DND-41 (cell line): ENCODE measurements around the gene TERF2IP.

Source experiments
- EZH2 ChIP-seq: IDR thresholded peaks from 3 replicates; pipeline ENCODE4 v1.6.1; 2012; ENCODE audit warnings: borderline replicate concordance, low read depth, mild to moderate bottlenecking, moderate library complexity, low read length, inconsistent platforms; ENCODE audit not compliant: severe bottlenecking
- TF ChIP-seq, protein P1 (sequence below): IDR thresholded peaks from 2 replicates; pipeline ENCODE4 v1.5.1; 2012; ENCODE audit warnings: borderline replicate concordance, low read length, moderate library complexity, mild to moderate bottlenecking; ENCODE audit not compliant: poor library complexity, severe bottlenecking; ENCODE audit errors: extremely low read depth

DNA sequence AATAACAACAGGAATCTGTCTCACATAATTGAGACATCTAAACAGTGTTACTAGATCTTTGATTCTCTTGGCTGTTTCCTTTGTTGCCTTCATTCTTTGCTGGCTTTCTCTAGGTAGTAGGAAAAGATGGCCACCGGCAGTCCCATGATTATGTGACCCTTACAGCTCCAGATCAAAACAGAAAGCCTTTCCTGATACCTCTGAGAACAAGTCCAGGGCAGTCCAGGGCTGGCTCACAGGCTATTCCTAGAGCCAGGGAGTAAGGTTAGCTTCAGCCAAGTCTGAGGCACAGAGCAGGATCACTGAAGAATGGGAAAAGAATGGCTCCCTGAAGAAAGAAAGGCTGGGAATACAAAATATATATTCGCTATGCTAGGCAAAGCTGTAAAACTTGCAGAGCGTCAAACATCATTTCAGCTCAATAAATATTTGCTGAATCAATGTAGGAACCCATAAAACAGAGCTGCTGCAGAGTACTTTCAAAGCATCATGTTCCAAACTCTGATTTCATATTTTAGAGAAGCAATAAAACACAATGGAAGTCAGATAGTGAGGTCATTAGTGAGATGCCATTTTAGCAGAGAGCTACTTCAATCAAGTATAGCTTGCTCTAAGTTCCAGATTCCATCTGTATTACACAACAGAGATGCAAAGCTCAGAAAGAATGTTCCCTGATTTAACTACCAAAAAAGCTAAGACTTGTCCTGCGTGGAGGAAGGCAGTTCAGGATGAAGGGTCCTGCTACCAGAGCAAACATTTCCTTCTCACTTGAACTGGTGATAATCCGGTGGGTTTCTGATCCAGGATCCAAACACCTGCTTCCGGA lies 47.9 kb upstream of the TERF2IP start:
- TF ChIP-seq, protein P1, sequence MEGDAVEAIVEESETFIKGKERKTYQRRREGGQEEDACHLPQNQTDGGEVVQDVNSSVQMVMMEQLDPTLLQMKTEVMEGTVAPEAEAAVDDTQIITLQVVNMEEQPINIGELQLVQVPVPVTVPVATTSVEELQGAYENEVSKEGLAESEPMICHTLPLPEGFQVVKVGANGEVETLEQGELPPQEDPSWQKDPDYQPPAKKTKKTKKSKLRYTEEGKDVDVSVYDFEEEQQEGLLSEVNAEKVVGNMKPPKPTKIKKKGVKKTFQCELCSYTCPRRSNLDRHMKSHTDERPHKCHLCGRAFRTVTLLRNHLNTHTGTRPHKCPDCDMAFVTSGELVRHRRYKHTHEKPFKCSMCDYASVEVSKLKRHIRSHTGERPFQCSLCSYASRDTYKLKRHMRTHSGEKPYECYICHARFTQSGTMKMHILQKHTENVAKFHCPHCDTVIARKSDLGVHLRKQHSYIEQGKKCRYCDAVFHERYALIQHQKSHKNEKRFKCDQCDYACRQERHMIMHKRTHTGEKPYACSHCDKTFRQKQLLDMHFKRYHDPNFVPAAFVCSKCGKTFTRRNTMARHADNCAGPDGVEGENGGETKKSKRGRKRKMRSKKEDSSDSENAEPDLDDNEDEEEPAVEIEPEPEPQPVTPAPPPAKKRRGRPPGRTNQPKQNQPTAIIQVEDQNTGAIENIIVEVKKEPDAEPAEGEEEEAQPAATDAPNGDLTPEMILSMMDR: no peak
- TF ChIP-seq EZH2: no peak
